BJ (cell line): Measurements from ENCODE around the gene ZFAND6. TPM values are rescaled to one million over a fixed set of nuclear protein-coding genes. Genes with fewer than 3 reads are reported as not detected.
"Not testable (repeated sequence)": the region's sequence is repeated elsewhere in the genome, so short reads cannot be mapped to it uniquely, and the experiment has no call there.

Experiments used
- CTCF ChIA-PET: fragments of 350-600 bp; formaldehyde crosslinking; extraction: SDS; loops from one replicate; lab custom pipeline; 2021; ENCODE audit warnings: antibody characterized with exemption, inconsistent platforms; lab: Yijun Ruan, JAX
- POLR2A ChIA-PET: fragments of 300-600 bp; sonication (Branson Sonifier 250); formaldehyde crosslinking; extraction: SDS; loops from one replicate; lab custom pipeline; 2021; ENCODE audit warnings: antibody characterized with exemption; lab: Charles Lee
- DNase-seq: peaks from one replicate; pipeline ENCODE4 v3.0.0-alpha.2; 2011; ENCODE audit warnings: low read depth
- H3K27me3 ChIP-seq: 2 replicates; pipeline ENCODE4 v1.6.0; 2011; ENCODE audit warnings: low read length; ENCODE audit not compliant: control insufficient read depth, insufficient read depth
- H3K36me3 ChIP-seq: 2 replicates; pipeline ENCODE4 v1.5.1; 2011; ENCODE audit warnings: low read length; ENCODE audit not compliant: control insufficient read depth, insufficient read depth
- H3K4me3 ChIP-seq: 2 replicates; pipeline ENCODE4 v1.5.1; 2011; ENCODE audit warnings: low read depth, mild to moderate bottlenecking, control low read depth, low read length
- polyA minus RNA-seq: library from RNA; depleted of rRNA, polyadenylated mRNA; stranded (reverse); fragments of >200 nt; gene quantifications from 2 replicates; pipeline ENCODE4 v1.2.3, GENCODE V29; 2011; rRNA and poly(A)+ RNA removed
- polyA plus RNA-seq: library from polyadenylated mRNA; depleted of rRNA; stranded (reverse); fragments of >200 nt; gene quantifications from 2 replicates; pipeline ENCODE4 v1.2.3, GENCODE V29; 2011; rRNA removed
- TF ChIP-seq, protein P1 (sequence below): IDR thresholded peaks from 2 replicates; pipeline ENCODE4 v1.5.1; 2011; ENCODE audit warnings: low read depth, mild to moderate bottlenecking, control low read depth, inconsistent platforms, low read length, moderate library complexity; ENCODE audit not compliant: insufficient read depth

ZFAND6 gene
- polyA plus RNA-seq, result 108 and 156 TPM in 2 replicates
- 44.3 and 50.9 TPM in 2 replicates for polyA minus RNA-seq

- POLR2A ChIA-PET, result interaction anchor here (0.6 kb wide), 1 partner anchor 550 kb away, joined by 5 read pairs; no protein-coding TSS in a partner anchor
- TF ChIP-seq, protein P1, sequence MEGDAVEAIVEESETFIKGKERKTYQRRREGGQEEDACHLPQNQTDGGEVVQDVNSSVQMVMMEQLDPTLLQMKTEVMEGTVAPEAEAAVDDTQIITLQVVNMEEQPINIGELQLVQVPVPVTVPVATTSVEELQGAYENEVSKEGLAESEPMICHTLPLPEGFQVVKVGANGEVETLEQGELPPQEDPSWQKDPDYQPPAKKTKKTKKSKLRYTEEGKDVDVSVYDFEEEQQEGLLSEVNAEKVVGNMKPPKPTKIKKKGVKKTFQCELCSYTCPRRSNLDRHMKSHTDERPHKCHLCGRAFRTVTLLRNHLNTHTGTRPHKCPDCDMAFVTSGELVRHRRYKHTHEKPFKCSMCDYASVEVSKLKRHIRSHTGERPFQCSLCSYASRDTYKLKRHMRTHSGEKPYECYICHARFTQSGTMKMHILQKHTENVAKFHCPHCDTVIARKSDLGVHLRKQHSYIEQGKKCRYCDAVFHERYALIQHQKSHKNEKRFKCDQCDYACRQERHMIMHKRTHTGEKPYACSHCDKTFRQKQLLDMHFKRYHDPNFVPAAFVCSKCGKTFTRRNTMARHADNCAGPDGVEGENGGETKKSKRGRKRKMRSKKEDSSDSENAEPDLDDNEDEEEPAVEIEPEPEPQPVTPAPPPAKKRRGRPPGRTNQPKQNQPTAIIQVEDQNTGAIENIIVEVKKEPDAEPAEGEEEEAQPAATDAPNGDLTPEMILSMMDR, result no peak; the same call in 1 of the 2 replicates
- CTCF ChIA-PET, result no interaction called here
- Histone ChIP-seq H3K27me3 (no peaks in the 10 kb centered on the region), H3K4me3 (peak within 1 kb of the TSS; percentile 68), H3K36me3 (no peaks in the 10 kb centered on the region)
- DNase-seq, result peak; percentile 60
These were observed at the start of gene ZFAND6 for GRCh38 chr15:80058851-80059785. TSS of gene ZFAND6 (plus strand) at chr15:80059676. CDS start at chr15:80120345, 60,669 bp downstream.

DNA sequence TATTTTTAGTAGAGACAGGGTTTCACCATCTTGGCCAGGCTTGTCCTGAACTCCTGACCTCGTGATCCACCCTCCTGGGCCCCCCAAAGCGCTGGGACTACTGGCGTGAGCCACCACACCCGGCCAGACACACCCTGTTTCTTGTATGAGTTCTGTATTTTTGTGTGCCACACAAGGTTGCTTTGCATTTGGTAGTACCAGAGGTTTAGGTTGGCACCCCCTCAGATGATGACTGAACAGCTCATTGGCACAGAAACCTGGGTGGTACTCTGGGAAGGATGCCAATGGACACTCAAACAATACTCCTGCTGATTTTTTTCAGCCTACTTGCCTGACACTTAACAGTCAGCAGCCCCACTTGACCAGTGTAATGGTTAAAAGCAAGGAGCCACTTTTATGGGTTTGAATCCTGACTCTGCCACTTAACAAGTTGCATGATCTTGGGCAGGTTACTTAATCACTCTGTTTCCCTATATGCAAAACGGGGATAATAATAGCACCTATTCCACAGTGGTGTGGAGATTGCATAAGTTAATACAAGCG, 49.3 kb upstream of the ZFAND6 start:
- no peak for DNase-seq
- no peak overlapping the region for H3K4me3 ChIP-seq
- CTCF ChIA-PET, result interaction anchor here (0.5 to 1.3 kb wide), 2 partner anchors 16 to 142 kb away, joined by 3 to 4 read pairs; no protein-coding TSS in a partner anchor
- POLR2A ChIA-PET, result no interaction called here
- TF ChIP-seq, protein P1, result no peak
- H3K36me3 ChIP-seq, result no peaks in the 10 kb centered on the region
- H3K27me3 ChIP-seq, result no peaks in the 10 kb centered on the region

- peak; percentile 75 for DNase-seq
- H3K4me3 ChIP-seq, H3K36me3 ChIP-seq, POLR2A ChIA-PET, H3K27me3 ChIP-seq: not testable (repeated sequence)
- CTCF ChIA-PET, result interaction anchor here (0.7 to 2.1 kb wide), 3 partner anchors 12 to 29 kb away, joined by 3 to 6 read pairs (median 3); no protein-coding TSS in a partner anchor
These were observed 48.4 kb upstream of the ZFAND6 start for GRCh38 chr15:80011041-80011523.

DNA sequence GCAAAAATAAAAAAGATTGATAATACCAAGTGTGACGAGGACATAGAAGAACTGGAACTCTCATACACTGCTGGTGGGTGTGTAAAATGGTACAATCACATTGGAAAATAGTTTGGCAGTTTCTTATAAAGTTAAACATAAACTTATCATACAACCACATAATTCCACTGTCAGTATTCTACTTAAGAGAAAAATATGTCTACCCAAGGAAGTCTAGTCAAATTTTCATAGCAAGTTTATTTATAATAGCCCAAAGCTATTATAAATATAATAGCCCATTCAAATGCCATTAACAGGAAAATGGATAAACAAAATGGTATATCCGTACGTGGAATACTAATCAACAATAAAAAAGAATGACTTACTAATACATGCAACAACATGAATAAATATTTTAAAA, 47.9 kb upstream of the ZFAND6 start:
- Histone ChIP-seq H3K4me3 (no peak overlapping the region), H3K27me3 (no peaks in the 10 kb centered on the region), H3K36me3 (no peaks in the 10 kb centered on the region)
- ChIA-PET POLR2A (no interaction called here), CTCF (interaction anchor here (0.7 to 2.1 kb wide), 3 partner anchors 11 to 29 kb away, joined by 3 to 6 read pairs (median 3); no protein-coding TSS in a partner anchor)
- no peak for DNase-seq
- TF ChIP-seq, protein P1, result no peak

DNA sequence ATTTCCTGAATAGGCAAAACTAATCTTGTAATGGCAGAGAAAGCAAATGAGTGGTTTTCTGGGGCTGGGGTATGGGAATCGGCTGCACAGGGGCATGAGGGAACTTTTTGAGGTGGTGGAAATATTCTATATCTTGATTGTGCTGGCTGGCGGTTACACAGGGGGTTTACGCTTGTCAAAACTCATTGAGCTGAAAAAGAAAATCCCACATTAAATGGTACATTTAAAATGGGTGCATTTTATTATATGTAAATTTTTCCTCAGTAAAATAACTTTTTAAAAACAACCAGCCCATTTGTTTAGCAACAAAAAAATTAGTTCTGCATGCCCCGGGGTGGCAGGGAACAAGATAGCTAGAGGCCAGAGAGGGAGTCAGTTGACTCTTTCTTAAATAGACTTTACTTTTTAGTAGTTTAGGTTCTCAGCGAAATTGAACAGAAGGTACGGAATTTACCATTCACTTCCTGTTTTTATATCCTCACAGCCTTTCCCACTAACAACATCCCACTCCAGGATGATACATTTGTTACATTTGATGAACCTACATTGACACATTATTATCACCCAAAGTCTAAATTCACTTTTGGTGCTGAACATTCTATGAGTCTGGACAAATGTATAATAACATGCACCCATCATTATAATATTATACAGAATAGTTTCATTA, 47.3 kb upstream of the ZFAND6 start:
- POLR2A ChIA-PET, result no interaction called here
- no peaks in the 10 kb centered on the region for H3K36me3 ChIP-seq
- H3K4me3 ChIP-seq, result no peak overlapping the region
- H3K27me3 ChIP-seq, result no peaks in the 10 kb centered on the region
- TF ChIP-seq, protein P1, result no peak
- CTCF ChIA-PET, result interaction anchor here (0.6 to 2.1 kb wide), 5 partner anchors 11 to 1196 kb away, joined by 3 to 6 read pairs (median 3); no protein-coding TSS in a partner anchor
- DNase-seq, result no peak

- H3K4me3 ChIP-seq, DNase-seq, H3K27me3 ChIP-seq, H3K36me3 ChIP-seq: not testable (repeated sequence)
- CTCF ChIA-PET, result interaction anchor here (1.1 kb wide), 1 partner anchor 11 kb away, joined by 3 read pairs; no protein-coding TSS in a partner anchor
- POLR2A ChIA-PET, result interaction anchor here (0.6 kb wide), 1 partner anchor 43 kb away, joined by 3 read pairs; the partner anchor contains the start of gene BCL2A1
These were observed 45.3 kb upstream of the ZFAND6 start for GRCh38 chr15:80014186-80014585.
